Epithelial cell of proximal tubule (primary cell): ENCODE results near the gene RRN3. TPM values are rescaled to one million over a fixed set of nuclear protein-coding genes. Genes with fewer than 3 reads are reported as not detected.

Source experiments
- DNase-seq: peaks from one replicate; pipeline ENCODE4 v3.0.0-alpha.2; 2011; ENCODE audit warnings: low read depth
- H3K4me3 ChIP-seq: 2 replicates; pipeline ENCODE4 v1.5.1; 2011; ENCODE audit warnings: low read depth, mild to moderate bottlenecking, low read length
- total RNA-seq: library from RNA; depleted of rRNA; stranded (reverse); fragments of >200 nt; gene quantifications from 2 replicates; pipeline ENCODE4 v1.2.3, GENCODE V29; 2015
- TF ChIP-seq, protein P1 (sequence below): conservative IDR thresholded peaks from 2 replicates; pipeline ENCODE4 v1.5.1; 2012; ENCODE audit warnings: low read depth, mild to moderate bottlenecking, low read length

RRN3 gene
- total RNA-seq, 1 donor from 2014 or later, result 19.5 TPM

DNA sequence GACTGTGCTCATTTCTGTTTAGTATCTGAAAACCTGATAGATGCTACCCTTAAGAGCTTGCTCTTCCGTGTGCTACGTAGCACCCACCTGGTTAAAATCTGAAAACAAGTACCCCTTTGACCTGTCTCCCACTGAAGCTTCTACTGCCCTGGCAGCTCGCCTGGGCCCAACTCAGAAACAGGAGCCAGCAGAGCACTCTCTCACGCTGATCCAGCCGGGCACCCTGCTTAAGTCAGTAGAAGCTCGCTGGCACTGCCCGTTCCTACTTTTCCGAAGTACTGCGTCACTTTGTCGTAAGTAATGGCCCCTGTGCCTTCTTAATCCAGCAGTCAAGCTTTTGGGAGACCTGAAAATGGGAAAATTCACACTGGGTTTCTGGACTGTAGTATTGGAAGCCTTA, 57.1 kb downstream of the RRN3 start:
- H3K4me3 ChIP-seq, result no peak overlapping the region
- TF ChIP-seq, protein P1, sequence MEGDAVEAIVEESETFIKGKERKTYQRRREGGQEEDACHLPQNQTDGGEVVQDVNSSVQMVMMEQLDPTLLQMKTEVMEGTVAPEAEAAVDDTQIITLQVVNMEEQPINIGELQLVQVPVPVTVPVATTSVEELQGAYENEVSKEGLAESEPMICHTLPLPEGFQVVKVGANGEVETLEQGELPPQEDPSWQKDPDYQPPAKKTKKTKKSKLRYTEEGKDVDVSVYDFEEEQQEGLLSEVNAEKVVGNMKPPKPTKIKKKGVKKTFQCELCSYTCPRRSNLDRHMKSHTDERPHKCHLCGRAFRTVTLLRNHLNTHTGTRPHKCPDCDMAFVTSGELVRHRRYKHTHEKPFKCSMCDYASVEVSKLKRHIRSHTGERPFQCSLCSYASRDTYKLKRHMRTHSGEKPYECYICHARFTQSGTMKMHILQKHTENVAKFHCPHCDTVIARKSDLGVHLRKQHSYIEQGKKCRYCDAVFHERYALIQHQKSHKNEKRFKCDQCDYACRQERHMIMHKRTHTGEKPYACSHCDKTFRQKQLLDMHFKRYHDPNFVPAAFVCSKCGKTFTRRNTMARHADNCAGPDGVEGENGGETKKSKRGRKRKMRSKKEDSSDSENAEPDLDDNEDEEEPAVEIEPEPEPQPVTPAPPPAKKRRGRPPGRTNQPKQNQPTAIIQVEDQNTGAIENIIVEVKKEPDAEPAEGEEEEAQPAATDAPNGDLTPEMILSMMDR, result no peak
- DNase-seq, result no peak

DNA sequence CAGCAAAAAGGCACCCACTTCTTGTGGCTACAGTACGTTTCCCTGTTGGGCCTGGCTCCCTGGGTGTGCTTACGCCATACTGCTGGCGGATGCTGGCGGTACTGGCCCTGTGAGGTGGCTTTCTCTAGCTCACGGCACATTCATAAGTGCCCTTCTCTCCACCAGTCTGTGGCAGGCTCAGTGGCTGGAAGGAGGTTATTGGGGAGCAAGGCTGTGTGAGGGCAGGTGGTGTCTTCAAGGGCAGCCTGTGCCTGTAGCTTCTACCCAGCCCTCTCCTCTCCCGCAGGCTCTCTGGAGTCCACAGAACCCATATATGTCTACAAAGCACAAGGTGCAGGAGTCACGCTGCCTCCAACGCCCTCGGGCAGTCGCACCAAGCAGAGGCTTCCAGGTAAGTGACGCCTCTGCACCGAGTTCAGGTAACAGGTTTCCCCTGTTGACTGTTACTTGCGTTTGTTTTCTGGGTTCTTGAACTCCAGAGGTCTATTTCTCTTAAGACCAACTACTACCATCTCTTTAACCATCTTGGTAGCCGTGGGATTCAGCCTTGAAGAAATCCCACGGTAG, 58.8 kb downstream of the RRN3 start:
- no peak overlapping the region for H3K4me3 ChIP-seq
- no peak for DNase-seq
- TF ChIP-seq, protein P1, result no peak

DNA sequence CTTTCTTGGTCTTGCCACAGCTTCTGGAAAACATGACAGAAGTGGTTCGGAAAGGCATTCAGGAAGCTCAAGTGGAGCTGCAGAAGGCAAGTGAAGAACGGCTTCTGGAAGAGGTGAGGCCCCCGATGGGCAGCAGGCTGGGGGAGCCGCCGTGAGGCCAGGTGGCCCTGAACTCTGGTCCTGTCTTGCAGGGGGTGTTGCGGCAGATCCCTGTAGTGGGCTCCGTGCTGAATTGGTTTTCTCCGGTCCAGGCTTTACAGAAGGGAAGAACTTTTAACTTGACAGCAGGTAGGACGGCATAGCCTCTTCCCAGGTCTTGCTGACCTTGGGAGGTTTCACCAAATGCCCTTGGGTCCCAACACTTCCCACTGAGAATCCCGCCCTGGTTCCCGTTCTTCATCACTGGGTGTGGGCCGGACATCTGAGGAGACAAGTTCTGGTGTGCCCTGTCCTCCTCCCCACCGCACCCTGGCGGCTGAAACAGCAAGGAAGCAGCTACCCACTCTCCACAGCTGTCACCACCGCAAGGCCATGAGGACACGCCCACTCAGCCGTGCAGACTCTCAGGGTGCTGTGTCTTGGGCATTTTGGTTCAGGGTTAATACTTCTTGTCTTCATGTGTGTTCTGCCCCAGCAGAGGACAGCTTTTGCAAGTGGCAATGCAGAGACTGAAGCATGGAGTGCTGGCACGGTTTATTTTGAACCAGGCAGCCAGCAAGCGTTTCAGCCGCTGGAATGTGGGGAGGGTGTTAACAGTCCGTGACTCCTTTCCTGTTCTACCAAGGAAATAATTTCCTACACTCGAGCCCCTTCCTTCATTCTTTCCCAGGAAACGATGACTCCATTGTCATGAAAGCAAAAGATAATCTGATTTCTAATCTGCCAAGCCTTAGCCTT, 59.6 kb downstream of the RRN3 start:
- no peak for DNase-seq
- TF ChIP-seq, protein P1, result no peak
- H3K4me3 ChIP-seq, result no peak overlapping the region

DNA sequence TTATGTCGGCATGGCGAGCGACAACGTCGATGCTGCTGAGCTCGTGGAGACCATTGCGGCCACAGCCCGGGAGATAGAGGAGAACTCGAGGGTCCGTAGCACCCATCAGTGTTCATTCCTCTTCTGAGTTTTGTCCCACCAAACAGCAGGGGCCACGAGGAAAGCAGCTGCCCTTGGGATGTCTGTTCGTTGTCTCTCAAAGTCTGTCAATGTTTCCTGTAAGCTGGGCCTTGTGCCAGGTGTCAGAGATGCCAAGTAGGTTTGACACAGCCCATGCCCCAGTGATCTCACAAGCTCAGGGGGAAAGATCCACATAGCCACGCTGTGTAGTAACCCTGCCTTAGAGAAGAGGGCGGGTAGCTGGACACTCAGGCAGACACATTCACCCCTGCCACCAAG, 60.8 kb downstream of the RRN3 start:
- DNase-seq, result peak; percentile 78
- TF ChIP-seq, protein P1, result no peak
- H3K4me3 ChIP-seq, result no peak overlapping the region

DNA sequence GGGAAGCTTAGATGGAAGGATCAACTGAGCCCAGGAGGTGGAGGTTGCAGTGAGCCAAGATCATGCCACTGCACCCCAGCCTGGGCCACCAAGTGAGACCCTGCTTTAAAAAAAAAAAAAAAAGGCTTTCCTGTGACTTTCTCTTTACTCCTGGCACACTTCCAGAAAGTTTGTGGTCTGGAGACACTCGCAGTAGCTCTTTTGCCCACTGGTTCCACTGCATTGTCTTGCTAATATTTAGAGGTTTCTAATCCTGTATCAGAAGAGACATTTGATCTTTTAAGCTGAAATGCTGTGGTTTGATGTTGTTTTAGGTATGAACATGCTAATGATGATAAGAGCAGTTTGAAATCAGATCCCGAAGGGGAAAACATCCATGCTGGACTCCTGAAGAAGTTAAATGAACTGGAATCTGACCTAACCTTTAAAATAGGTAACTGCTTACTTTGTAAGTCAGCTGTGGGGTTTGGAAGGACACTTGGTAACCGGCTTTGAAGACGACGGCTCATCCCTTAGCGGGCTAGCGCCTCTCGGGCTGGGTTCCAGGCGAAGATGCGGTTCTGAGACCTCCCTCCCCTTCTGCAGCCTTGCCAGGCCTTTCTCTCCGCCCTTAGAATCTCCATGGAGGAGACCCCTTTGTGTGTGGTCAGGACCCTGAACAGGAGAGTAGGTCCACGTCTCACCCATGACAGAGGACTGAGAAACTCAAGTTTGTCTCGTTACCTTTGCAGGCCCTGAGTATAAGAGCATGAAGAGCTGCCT, 61.3 kb downstream of the RRN3 start:
- DNase-seq, result no peak
- TF ChIP-seq, protein P1, result no peak
- H3K4me3 ChIP-seq, result no peak overlapping the region

DNA sequence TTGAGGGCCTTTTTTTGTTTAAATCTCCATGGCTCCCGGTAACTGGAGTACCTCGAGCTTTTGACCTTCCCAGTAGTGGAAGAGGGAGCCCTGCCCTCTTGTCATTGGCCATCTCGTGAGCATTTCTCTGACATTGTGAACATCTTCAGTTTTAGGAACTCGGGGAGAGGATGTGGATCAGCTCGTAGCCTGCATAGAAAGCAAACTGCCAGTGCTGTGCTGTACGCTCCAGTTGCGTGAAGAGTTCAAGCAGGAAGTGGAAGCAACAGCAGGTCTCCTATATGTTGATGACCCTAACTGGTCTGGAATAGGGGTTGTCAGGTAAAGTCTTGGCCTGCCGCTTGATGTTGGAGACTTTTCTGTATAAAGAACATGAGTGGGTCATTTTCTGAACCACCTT, 62.5 kb downstream of the RRN3 start:
- DNase-seq, result no peak
- TF ChIP-seq, protein P1, result no peak
- H3K4me3 ChIP-seq, result no peak overlapping the region
